DMS 273 (cell line): Measurements from ENCODE around the gene FAM83G.

Experiments
- DNase-seq: peaks from one replicate; lab custom pipeline; 2025; ENCODE audit not compliant: unreplicated experiment; lab: John Stamatoyannopoulos, UW

The FAM83G gene

DNA sequence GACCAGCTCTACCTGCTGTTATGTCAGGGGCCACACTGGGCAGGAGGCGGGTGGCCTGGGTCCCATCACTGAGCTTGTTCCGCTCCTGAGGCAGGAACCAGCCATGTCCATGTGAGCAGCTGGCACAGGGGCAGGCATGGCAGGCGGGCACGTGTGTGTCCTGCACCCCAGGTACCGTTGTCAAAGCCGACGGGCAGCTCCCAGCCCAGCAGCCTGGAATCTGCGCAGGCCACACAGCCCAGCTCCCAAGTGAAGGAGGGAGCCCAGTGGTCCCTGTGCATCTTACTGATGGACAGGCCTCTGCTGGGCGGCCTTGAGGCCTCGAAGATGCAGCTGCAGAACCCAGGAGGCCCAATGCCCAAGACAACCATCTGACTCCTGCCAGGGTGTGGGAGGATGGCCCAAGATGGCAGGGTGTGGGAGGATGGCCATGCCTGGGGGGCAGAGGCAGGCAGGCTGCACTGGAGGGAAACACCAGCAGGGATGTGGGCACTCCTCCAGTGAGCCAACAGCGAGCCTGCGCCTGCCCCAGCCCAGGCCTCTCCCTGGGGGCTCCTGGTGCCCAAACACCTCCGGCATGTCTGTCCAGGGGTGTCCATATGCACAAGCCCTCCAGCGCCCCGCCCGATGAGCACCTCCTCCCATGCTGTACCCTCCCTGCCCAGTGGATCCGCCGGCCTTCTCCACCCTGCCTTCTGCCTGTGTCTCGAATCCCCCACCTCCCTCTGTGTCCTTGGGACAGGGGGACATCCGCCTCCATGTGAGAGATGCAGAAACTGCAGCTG is 12.8 kb downstream of the FAM83G start:
- peak; percentile 83 for DNase-seq

DNA sequence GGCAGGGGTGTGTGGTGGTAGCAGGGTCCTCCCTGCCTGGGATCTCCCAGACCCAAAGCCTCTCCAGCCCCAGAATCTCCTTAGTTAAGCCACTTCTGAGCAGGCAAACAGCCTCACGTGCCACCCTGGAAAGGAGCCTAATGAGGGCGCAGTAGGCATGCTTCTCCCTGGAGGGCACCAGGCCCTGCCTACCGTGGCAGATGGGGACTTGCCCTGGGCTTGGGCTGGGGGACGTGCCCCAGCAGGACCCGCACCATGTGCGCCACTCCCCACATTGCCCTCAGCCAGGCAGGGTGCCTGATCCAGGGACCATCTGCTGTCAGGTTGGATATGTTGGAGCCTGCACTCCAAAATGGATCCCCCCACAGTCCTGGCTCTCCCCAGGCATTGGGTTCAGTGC is 14.2 kb downstream of the FAM83G start:
- peak; percentile 98 for DNase-seq

DNA sequence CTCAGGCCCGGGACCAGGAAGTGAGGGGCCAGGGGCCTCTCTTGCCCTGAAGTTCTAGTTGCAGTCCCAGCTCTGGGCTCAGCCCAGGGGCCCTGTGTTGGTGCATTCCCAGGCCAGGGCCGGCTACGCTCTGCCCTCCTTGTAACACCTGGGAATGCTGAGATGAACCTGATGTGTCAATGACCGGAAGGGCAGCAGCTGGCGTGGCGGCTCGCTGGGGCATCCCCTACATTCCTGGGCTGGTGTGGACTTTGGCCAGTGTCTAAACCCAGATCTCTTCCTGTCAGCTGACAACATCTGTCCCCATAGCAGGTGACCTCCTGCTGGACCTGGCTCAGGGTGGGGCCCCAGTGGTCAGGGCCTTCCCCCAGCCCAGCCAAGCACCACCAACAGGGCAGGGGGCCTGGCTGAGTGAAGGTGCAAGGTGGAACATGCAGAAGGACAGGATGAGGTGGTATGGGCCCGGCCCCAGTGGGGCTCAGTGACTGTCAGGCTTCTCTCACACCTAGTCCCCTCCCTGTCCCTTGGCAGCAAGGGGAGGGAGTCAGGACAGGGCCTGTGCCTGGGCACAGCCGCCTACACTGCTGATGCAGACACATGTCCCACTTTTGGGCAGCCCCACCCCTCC is 15.9 kb downstream of the FAM83G start:
- no peak for DNase-seq

DNA sequence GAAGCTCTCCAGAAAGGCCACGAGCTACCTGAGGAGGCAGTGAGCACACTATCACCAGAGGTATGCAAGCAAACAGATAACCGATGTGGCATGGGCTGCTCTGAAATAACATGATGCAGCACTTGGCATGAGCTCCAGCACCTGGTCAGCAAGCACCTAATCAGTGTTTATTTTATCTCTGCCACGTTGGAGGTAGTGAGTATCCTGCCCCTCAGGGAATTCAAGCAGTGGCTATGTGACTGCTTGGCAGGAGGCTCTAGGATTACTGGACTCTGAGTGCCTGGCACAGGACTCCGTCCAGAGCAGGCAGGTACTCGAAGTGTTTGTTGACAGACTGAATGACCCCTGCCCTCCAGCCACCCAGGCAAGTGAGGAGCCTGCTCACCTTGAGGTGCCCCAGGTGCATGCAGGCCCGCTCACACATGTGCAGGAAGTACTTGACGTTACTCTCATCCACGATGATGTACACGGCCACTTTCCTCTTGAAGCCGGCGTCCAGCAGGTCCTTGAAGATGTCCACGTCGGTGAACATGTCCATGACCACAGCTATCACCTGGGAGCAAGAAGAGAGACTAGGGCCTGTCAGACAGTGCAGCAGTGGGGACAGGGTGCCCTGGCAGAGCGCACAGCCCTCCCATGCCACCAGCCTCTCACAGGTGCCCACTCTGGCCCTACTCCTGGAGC is 16.6 kb downstream of the FAM83G start:
- DNase-seq, result no peak

DNA sequence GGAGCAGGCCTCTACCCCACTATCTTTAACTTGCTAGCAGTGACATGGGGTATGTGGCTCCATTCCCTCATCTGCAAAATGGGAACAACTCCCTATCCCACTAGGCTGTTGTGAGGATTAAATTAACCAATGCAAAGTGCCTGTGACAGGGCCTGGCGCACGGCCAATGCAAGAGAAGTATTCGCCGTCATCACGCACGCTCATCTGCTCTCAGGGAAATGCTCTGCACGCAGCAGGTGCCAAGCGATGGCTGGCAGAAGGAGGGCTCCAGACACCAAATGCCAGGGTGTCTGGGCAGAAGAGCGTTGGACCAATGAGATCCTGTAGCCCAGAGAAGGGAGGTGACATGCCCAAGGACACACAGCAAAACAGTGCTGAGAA is 17.3 kb downstream of the FAM83G start:
- peak; percentile 32 for DNase-seq

DNA sequence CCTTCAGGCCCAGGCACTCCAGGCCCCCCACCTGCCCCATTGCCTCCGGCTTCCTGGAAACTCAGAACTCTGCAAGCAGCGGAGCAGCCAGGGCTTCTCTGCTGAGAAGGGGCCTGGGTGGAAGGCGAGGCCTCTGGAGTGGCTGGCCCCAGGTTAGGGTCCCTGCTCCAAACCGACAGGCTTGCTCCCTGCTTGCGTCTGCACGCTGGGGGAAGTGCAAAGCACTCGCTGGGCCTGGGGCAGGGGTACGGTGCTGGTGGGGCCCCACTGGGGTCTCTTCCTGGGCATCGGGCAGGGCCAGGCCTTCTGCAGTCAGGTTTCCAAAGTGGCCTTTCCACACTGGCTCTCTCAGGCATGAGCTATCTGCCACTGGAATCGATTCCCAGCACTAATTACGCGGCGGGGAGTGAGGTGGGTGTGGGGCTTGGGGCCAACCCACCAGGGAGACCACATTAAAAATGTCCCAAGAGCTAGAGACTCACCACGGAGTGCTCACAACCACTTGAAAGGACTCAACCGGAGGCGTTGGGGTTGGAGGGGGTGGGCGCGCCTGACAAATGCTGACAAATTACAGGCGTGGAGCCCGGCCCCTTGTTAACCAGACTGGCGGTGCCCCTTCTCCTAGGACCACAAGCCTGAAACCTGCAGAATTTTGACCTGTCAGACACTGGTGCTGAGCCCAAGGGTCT is 17.9 kb downstream of the FAM83G start:
- no peak for DNase-seq

DNA sequence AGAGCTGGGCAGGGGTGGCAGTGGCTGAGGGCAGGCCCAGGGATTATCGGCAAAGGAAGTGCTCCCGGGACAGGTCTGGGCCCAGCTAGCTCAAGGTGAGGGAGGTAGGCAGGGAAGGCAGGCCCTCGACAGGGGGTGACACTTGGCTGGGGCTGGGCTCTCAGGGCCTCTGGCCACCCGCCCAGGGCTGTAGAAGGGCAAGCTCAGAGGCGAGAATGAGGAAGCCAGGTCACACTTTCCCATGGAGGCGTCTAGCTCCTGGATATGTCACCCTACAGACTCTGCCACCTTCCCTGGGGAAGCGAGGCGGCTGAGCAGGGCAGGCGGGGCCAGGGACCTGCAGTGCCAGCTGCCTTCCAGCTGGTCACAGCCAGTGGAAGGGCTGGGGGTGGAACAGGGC is 19.1 kb downstream of the FAM83G start:
- DNase-seq, result no peak

DNA sequence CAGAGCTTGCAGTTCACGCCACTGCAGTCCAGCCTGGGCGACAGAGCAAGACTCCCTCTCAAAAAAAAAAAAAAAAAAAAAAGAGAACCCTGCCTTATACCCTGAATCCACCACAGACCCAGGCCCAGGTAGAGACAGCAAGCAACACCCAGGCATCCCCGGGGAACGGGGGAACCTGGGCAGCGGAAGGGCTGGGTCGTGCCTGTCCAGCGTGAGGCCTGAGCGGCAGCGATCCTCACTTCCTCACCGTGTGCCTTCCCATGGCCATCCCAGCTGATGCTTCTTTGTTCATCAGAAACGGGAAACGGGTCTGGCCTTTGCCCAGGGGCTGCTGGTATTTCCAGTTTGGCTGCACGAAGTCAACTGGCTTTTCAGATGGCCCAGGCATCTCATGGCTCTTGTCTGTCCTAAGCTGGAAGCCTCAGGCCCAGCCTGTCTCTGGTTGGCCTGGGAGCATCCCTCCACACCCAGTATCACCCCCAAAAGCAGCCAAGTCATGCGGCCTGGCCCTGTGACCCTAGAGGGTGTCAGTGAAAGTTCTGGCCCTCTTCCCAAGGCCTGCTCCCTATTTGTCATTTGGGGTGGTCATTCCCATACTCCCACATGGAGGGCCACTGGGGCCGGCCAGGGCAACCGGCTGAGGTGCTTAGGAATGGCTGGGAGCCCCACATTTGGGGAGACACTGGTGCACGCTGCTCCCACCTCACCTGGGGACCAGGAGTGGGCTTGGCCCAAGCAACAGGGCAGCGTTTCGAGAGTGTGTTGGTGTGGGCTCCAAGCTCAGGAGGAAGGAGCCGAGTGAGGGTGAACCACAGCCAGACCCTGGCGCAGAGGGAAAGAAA is 20.1 kb downstream of the FAM83G start:
- no peak for DNase-seq

DNA sequence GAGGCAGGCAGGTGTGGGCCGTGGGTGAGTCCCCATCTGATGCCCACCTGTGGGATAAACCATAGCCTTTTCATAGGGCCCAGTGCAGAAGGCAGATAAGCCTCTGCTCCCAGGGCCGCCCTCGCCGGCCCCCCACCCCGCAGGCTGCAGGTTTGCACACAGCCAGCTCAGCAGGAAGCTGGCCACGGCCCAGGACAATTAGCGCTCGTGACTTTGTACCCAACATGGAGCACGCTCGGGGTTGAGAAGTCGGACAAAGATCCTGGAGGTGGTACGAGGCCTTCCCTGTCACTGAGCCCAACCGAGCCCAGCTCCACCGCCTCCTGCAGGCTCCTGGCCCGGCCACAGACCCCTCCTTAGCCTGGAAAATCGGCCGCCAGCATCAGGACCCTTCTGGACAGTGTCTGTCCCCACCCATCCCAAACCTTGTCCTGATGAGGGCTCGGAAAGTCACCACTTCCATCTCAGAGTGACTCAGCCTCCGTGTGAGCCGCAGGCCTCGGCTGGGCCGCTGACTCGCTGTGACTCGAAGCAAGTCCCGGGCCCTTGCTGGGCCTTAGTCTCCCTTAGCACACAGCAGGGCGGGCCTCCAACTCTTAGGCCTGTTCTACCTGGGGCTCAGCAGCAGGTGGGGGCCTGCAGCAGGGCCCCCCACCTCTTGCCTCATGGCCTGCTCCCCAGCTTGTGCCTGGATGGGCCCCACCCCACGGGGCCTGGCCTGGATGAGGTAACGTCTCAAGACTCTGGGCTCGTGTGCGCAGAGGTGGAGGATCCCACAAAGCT is 22.7 kb downstream of the FAM83G start:
- DNase-seq, result peak; percentile 89

DNA sequence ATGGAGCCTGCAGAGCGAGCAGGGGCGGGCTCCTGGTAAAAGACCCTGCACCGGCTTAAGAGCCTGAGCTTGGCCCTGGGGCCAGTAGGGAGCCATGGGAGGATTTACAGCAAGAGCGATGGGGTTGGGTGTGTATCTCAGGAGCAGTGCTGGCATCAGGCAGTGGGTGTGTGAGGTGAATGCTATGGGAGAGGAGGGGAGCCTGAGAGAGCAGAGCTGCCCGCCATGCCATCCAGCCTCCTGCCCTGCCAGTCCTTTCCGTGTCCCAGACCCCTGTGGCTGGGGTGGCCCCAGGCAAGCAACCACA is 23.3 kb downstream of the FAM83G start:
- no peak for DNase-seq

DNA sequence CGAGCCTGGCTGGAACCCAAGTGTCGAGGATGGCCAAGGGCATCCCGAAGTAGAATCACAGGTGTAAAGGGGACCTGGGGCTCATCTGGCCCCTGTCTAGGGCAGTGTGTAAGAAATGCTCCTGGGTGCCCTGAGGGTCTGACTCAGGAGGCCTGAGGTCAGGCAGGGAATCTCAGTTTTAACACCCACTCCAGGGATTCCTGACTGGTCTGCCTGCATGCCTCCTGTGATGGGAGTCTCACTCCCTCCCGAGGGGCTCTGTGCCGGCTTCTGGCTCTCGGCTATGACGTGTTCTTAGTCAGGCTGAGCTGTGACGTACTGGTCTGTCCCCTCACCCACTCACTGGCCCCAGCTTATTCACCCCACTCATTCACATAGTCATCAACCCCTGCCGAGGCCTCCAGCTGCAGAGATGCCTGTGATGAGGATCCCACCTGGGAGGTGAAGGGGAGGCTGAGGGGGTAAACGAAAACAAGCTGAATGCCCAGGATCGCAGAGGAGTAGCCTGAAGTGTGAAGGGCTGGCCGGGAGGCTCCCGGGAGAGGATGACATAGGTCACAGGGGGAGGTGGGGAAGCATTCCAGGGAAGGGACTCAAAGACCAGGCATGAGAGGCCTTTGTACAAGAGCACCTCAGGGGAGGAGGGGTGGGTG is 23.8 kb downstream of the FAM83G start:
- no peak for DNase-seq

DNA sequence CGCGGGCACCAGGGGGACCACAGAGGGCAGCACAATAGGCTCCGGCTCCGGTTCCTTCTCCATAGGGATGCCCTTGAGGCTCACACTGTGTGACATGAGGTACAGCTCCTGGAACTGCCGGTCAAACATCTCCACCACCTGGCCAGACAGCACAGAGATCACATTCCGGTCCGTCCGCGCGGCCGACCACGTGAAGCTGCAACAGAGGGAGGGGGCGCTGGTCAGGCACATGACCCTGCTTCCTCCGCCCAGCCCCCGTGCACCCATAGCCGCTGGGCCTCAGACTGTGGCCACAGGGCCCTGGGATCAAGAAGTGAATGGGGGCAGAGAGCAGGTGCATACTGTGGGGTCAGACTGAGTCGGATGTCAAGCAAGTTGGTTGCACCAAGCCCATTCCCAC is 25.9 kb downstream of the FAM83G start:
- DNase-seq, result no peak

DNA sequence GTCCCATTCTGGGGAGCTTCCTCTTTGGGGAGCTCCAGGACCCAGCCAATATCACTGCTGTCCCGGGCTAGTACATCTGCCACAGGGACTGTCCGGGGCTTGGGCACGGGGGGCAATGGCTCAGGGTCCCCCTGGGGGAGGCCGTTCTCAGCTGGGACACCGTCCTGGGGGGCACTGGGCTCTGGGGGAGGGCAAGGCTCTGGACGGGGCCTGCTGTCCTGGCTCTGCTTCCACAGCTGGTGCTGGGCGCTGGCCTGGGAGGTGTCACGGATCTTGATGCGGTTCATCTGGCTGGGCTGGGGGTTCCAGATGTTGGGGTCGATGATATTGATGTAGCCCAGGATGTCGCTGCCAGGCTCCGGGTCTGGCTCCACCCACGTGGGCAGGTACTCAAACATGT is 26.5 kb downstream of the FAM83G start:
- no peak for DNase-seq

DNA sequence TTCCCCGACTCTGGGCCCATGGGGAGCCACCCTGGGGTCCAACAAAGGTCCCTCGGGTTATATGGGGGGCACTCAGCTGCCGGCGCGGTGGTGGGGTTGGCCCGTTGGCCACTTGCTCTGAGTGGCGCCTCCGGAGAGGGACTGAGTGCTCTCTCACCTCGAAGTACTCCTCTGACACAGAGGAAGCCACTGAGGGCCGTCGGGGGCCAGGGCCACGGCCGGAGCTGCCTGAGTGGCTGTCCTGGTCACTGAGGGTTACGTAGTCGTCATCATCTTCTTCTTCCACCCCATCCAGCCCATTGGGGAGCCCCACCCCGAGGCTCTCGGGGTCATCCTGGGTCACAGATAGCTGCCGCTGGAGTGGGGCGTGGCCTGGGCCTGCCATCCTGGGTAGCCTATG is 26.9 kb downstream of the FAM83G start:
- DNase-seq, result no peak

DNA sequence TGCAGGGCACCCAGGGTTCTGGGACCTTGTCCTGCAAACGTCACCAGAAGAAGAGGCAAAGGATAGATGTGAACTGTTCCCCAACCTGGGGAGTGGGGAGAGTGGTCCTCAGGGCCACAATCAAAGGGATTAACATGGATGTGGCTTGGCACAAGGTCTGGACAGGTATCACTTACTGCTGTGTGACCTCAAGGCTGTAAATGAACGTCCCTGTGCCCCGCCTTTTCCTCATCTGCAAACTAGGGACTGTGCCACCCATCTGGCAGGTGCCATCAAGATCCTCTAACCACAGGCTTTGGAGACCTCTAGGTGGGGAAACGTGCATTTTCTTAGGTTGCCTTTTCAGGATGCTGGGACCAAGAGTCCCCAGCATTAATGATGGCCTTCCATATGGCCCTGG is 27.5 kb downstream of the FAM83G start:
- DNase-seq, result no peak

DNA sequence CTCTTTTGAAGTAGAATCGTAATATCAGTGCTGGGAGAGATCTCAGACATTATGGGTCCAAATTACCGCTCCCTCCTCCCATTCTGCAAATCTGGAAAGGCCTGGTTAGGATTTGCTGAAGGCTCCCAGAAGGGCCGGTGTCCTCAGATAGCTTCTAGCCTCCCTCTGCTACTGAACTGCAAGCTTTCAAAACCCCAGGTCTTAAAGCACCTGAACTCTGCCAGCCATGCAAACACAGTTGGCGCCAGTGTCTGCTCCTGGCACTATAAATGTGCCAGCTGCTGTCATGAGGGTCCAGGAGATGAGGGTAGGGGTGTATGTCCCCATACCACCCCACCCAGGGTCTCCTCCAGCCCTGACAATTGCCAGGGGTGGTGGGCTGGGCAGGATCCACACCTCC is 28.4 kb downstream of the FAM83G start:
- peak; percentile 29 for DNase-seq

DNA sequence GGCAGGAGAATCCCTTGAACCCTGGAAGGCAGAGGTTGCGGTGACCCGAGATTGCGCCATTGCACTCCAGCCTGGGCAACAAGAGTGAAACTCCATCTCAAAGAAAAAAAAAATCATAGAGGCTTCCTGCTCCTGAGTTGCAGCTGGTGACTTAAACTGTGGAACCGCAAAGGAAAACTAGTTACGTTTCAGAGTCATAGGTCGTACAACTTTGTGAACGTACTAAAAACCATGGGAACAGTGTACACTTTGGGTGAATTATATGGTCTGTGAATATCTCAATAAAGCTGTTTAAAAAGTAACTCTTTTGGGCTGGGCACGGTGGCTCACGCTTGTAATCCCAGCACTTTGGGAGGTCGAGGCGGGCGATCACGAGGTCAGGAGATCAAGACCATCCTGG is 29.0 kb downstream of the FAM83G start:
- no peak for DNase-seq

DNA sequence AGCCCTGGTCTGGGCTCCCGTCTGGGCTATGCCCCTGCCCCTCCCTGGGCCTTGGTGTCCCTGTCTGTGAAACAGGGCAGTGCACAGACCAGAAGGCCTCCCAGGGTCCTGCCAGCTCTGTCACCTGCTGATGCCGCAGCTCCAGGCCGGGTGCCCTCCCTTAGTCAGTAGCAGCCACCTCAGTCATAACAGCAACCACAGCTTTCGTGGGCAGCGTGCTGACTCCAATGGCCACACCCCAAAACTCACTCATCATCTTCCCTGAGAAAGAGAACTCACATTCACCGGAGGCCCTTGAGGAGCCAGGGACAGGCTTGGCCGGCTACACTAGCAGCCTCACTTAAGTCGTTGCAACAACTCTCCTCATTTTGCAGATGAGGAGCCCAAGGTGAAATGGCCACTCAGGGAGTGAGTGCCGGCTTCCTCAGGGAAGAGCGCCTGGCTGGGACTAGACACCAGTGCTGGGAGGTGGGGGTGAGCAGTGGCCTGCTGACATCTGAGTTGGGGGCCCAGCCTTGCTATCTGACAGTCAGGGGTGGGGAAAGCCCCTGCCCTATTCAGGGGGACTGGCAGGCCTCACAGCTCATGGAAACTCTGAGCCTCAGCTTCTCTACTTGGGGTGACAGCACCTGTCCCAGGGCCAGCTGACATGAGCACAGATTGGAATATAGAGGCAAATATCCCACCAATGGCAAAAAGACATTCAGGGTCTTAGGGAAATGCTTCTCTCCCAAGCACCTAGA is 30.0 kb downstream of the FAM83G start:
- DNase-seq, result no peak

DNA sequence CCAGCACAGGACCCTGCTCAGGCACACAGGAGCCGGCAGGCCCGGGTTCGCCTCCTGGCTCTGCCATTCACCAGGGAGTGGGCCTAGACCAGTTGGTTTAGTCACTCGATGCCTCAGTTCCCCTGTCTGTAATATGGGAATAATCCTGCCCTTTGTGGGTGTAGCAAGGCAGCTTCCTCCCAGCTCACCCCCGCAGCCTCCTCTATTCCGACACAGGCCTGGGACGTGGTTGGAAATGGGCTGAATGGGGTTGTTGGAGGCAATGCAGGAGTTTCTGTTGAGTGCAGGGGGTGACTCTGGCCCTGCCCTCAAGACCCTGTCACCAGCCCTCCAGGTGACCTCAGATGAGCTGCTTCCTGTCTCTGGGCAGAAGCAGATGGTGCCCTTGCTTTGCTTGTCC is 32.8 kb downstream of the FAM83G start:
- DNase-seq, result no peak
